Hepatocyte (in vitro differentiated cells): ENCODE results near the gene AMBP.

Experiments used
- CTCF ChIP-seq: fragments of 200-600 bp; sonication (generic); IDR thresholded peaks from 2 replicates; pipeline ENCODE4 v1.5.1; 2016; ENCODE audit warnings: antibody characterized with exemption, mild to moderate bottlenecking; ENCODE audit not compliant: poor library complexity
- EZH2 ChIP-seq: fragments of 200-600 bp; sonication (generic); IDR thresholded peaks from 2 replicates; pipeline ENCODE4 v1.6.1; 2016; ENCODE audit warnings: antibody characterized with exemption, mild to moderate bottlenecking, borderline replicate concordance
- EZH2phosphoT487 ChIP-seq: fragments of 200-600 bp; sonication (generic); IDR thresholded peaks from one replicate; pipeline ENCODE4 v1.6.1; 2018; ENCODE audit warnings: antibody characterized with exemption, mild to moderate bottlenecking, low read depth, moderate library complexity; ENCODE audit not compliant: unreplicated experiment, severe bottlenecking

GRCh38 chr9:114096866-114097612 lies 18.9 kb upstream of the AMBP start:
- TF ChIP-seq CTCF (no peak), EZH2 (no peak), EZH2phosphoT487 (no peak)
